ENCODE measurements around the gene BNC2.

Gene BNC2

GRCh38 chr9:16750553-16750952 is 119.9 kb downstream of the BNC2 start:
- no peak for DNase-seq

GRCh38 chr9:16745359-16745758 is 125.1 kb downstream of the BNC2 start:
- no peak for DNase-seq

- DNase-seq = no peak
Measured at GRCh38 chr9:16744394-16744793, 126.1 kb downstream of the BNC2 start.

- no peak for DNase-seq
Measured at GRCh38 chr9:16743375-16743774, 127.1 kb downstream of the BNC2 start.

GRCh38 chr9:16735001-16735400 is 135.5 kb downstream of the BNC2 start:
- no peak for DNase-seq

GRCh38 chr9:16732546-16732945 is 137.9 kb downstream of the BNC2 start:
- DNase-seq = no peak

- no peak for DNase-seq
Measured at GRCh38 chr9:16730162-16730561, 140.3 kb downstream of the BNC2 start.

- DNase-seq = no peak
Measured at GRCh38 chr9:16729651-16730050, 140.8 kb downstream of the BNC2 start.

GRCh38 chr9:16728137-16728508 is 142.3 kb downstream of the BNC2 start:
- no peak for DNase-seq

GRCh38 chr9:16727452-16728136 is 142.9 kb downstream of the BNC2 start:
- DNase-seq = no peak

- DNase-seq = no peak
Measured at GRCh38 chr9:16726718-16727451, 143.6 kb downstream of the BNC2 start.

GRCh38 chr9:16726029-16726428 is 144.4 kb downstream of the BNC2 start:
- no peak for DNase-seq

- no peak for DNase-seq
Measured at GRCh38 chr9:16725066-16725465, 145.4 kb downstream of the BNC2 start.

- no peak for DNase-seq
Measured at GRCh38 chr9:16721972-16722371, 148.5 kb downstream of the BNC2 start.

- DNase-seq = no peak
Measured at GRCh38 chr9:16720386-16720785, 150.1 kb downstream of the BNC2 start.

GRCh38 chr9:16719921-16720320 is 150.5 kb downstream of the BNC2 start:
- DNase-seq = no peak

- DNase-seq = no peak
Measured at GRCh38 chr9:16718952-16719351, 151.5 kb downstream of the BNC2 start.

GRCh38 chr9:16718296-16718695 is 152.2 kb downstream of the BNC2 start:
- DNase-seq = no peak

GRCh38 chr9:16716601-16717000 is 153.9 kb downstream of the BNC2 start:
- no peak for DNase-seq

GRCh38 chr9:16715404-16715803 is 155.1 kb downstream of the BNC2 start:
- no peak for DNase-seq

GRCh38 chr9:16712787-16713186 is 157.7 kb downstream of the BNC2 start:
- DNase-seq = no peak

GRCh38 chr9:16710888-16711287 is 159.6 kb downstream of the BNC2 start:
- DNase-seq = no peak

- no peak for DNase-seq
Measured at GRCh38 chr9:16709924-16710323, 160.5 kb downstream of the BNC2 start.

GRCh38 chr9:16708656-16709435 is 161.6 kb downstream of the BNC2 start:
- DNase-seq = no peak

Data from cortex of kidney (tissue), 1 donor.